Heart left ventricle (tissue), 16 donors: ENCODE measurements around the gene CACNA1G. TPM values are rescaled to one million over a fixed set of nuclear protein-coding genes. Genes with fewer than 3 reads are reported as not detected.

Experiments
- ATAC-seq, 4 donors: fragments of 200-7000 bp; cut with Tn5 transposase; one replicate each; pipeline ENCODE4 v1.9.1; 2020 to 2022; ENCODE audit warnings: moderate library complexity in 4 of 4, mild to moderate bottlenecking in 3 of 4, moderate number of reproducible peaks in 1 of 4
- DNase-seq, 5 donors: peaks; one replicate each; pipeline ENCODE4 v3.0.0-alpha.2; 2020
- H3K27ac ChIP-seq, 12 donors: fragments of 200-600 bp; sonication (generic) in 4 of 12; one replicate each; pipeline versions ENCODE4 v1.5.0 to v1.8.0; 2016 to 2022; ENCODE audit warnings: mild to moderate bottlenecking in 2 of 12
- H3K27me3 ChIP-seq, 9 donors: fragments of 200-600 bp; sonication (generic) in 2 of 9; one replicate each; pipeline versions ENCODE4 v1.5.1 to v1.8.0; 2016 to 2022; ENCODE audit warnings: mild to moderate bottlenecking in 3 of 9
- H3K36me3 ChIP-seq, 9 donors: fragments of 200-600 bp; sonication (generic) in 2 of 9; one replicate each; pipeline versions ENCODE4 v1.5.0 to v1.8.0; 2018 to 2022; ENCODE audit warnings: mild to moderate bottlenecking in 2 of 9
- H3K4me1 ChIP-seq, 12 donors: fragments of 200-600 bp; sonication (generic) in 4 of 12; one replicate each; pipeline versions ENCODE4 v1.5.0 to v1.8.0; 2016 to 2022; ENCODE audit warnings: mild to moderate bottlenecking in 3 of 12
- H3K4me3 ChIP-seq, 12 donors: fragments of 200-600 bp; sonication (generic) in 4 of 12; one replicate each; pipeline versions ENCODE4 v1.5.0 to v1.8.0; 2017 to 2022; ENCODE audit warnings: mild to moderate bottlenecking in 9 of 12, moderate library complexity in 4 of 12
- H3K9me3 ChIP-seq, 12 donors: fragments of 200-600 bp; sonication (generic) in 4 of 12; one replicate each; pipeline versions ENCODE4 v1.5.0 to v1.8.0; 2016 to 2022; ENCODE audit warnings: mild to moderate bottlenecking in 1 of 12
- CTCF ChIP-seq, 12 donors: fragments of 200-600 bp; sonication (generic) in 4 of 12; IDR thresholded peaks; one replicate each; pipeline versions ENCODE4 v1.5.0 to v1.8.0; 2018 to 2022; ENCODE audit warnings: antibody characterized with exemption in 12 of 12, mild to moderate bottlenecking in 5 of 12
- POLR2A ChIP-seq, 2 donors: fragments of 450-650 bp; IDR thresholded peaks; one replicate each; pipeline ENCODE4 v1.6.1; 2017; ENCODE audit warnings: antibody characterized with exemption in 2 of 2, mild to moderate bottlenecking in 2 of 2, moderate library complexity in 2 of 2
- WGBS, 4 donors: extraction: QIAGEN DNeasy Blood & Tissue Kit in 2 of 4; methylation state at CpG; one replicate each; pipeline versions ENCODE4 v1.1.5 to v1.1.7; 2013 to 2018; 5-methylcytosine and 5-hydroxymethylcytosine counted together
- intact Hi-C, 10 donors: fragments of 100-400 bp; cut with DNase I; formaldehyde crosslinking; loops; one replicate each; pipeline versions ENCODE4 v1.11.1 to v1.14.2; 2022
- polyA plus RNA-seq, 2 donors: library from polyadenylated mRNA; stranded (reverse); fragments of 200-250 nt; gene quantifications; one replicate each; pipeline ENCODE4 v1.2.3, GENCODE V29; 2013
- total RNA-seq, 9 donors: library from RNA; depleted of rRNA in 2 of 9; stranded (reverse); fragments of >200 nt in 2 of 9; fragmentation: NEBNext Ultra II Directional in 3 of 9; extraction: Animal tissue kit (Norgen Biotek cat#: 25700) in 3 of 9; gene quantifications; one replicate each; pipeline versions ENCODE4 v1.1.0 to v1.2.4, GENCODE V29; 2016 to 2023
- donor health status: ischemic (EF 13 %, LVEDD 7.1; RV severe dilation, severe dysfunction).
- donor health status: healthy with polysubstance abuse.
- donor health status: DM: no; HTN: yes; CAD: no.
- donor health status: DM: no; HTN: no; CAD: no.
- donor health status: ischemic (EF 25% LVEDD 6.9; RV normal size, moderate dysfunction).
- donor health status: ischemic (EF 25% LVEDD 5.7; RV mildly dilated, moderate dysfunction).
- donor health status: healthy.
- donor health status: DM: yes; HTN: yes; CAD: no.
- donor health status: ischemic (EF 35%, LVEDD 5.7; RV mildly dilated, moderate dysfunction).
- donor health status: nonischemic (EF 11% LVEDD 7.7; RV severe dilation, severe dysfunction).
- donor health status: DM: yes; HTN: yes; CAD: no.
- donor health status: PGD.
- donor health status: ischemic (EF 29% LVEDD 5.4; RV normal size, mild dysfunction).
- donor health status: nonischemic (EF 23%, LVEDD 6.1; RV moderate dilation, normal function).

The CACNA1G gene
- total and polyA plus RNA-seq, 11 donors, result 0.02 to 0.48 (median 0.13) TPM; not detected in 1

- intact Hi-C loops, result loop anchor here in 8 of 10 donors (2.0 to 5.0 kb wide), 4 partner anchors 45 to 51 kb away; no protein-coding TSS in a partner anchor
- Histone ChIP-seq H3K4me3 (no peak overlapping the region), H3K9me3 (no peaks in the 10 kb centered on the region), H3K27me3 (peaks cover 6 to 64% (median 31%) of the 10 kb centered on the region in 9 donors), H3K27ac (no peak overlapping the region), H3K4me1 (peaks cover 0 to 23% (median 8%) of the 10 kb centered on the region in 12 donors), H3K36me3 (no peaks in the 10 kb centered on the region)
- ATAC-seq, result no peak
- TF ChIP-seq CTCF (IDR thresholded peaks at IDR 0.05) (no peak), POLR2A (IDR thresholded peaks at IDR 0.05) (no peak)
- DNase-seq, result peak in 1 of 5 donors; percentile 20
- WGBS, 4 donors, result 78 to 88% (median 82%) methylated on average over 9 of the region's 9 CpGs
Measured at GRCh38 chr17:50631908-50632571, 71.5 kb downstream of the CACNA1G start.

- no peak for ATAC-seq
- no peak for DNase-seq
- H3K9me3 ChIP-seq, result no peaks in the 10 kb centered on the region
- peaks cover 6 to 61% (median 31%) of the 10 kb centered on the region in 9 donors for H3K27me3 ChIP-seq
- H3K4me1 ChIP-seq, result peaks cover 0 to 26% (median 8%) of the 10 kb centered on the region in 12 donors
- no peak overlapping the region for H3K27ac ChIP-seq
- intact Hi-C loops, result loop anchor here in 4 of 10 donors (5.0 kb wide), 2 partner anchors 45 to 50 kb away; no protein-coding TSS in a partner anchor
- 89 to 95% (median 93%) methylated on average over 3 to 5 of the region's 5 CpGs for WGBS, 4 donors
- TF ChIP-seq CTCF (IDR thresholded peaks at IDR 0.05) (no peak), POLR2A (IDR thresholded peaks at IDR 0.05) (no peak)
- H3K36me3 ChIP-seq, result no peaks in the 10 kb centered on the region
- H3K4me3 ChIP-seq, result no peak overlapping the region
Measured at GRCh38 chr17:50632637-50633036, 72.1 kb downstream of the CACNA1G start.

- no peak for DNase-seq
- intact Hi-C loops, result loop anchor here in 5 of 10 donors (2.0 to 5.0 kb wide), 3 partner anchors 43 to 49 kb away; no protein-coding TSS in a partner anchor
- TF ChIP-seq POLR2A (IDR thresholded peaks at IDR 0.05) (no peak), CTCF (IDR thresholded peaks at IDR 0.05) (no peak)
- H3K36me3 ChIP-seq, result no peaks in the 10 kb centered on the region
- no peak overlapping the region for H3K4me3 ChIP-seq
- WGBS, 4 donors, result 90 to 95% (median 94%) methylated on average over 9 of the region's 9 CpGs
- H3K9me3 ChIP-seq, result no peaks in the 10 kb centered on the region
- no peak for ATAC-seq
- H3K27me3 ChIP-seq, result peaks cover 6 to 52% (median 31%) of the 10 kb centered on the region in 9 donors
- H3K27ac ChIP-seq, result no peak overlapping the region
- H3K4me1 ChIP-seq, result peaks cover 2 to 36% (median 10%) of the 10 kb centered on the region in 12 donors
Measured at GRCh38 chr17:50633683-50634082, 73.2 kb downstream of the CACNA1G start.

- TF ChIP-seq POLR2A (IDR thresholded peaks at IDR 0.05) (no peak), CTCF (IDR thresholded peaks at IDR 0.05) (no peak)
- 13 to 43% (median 23%) methylated on average over 20 to 48 of the region's 48 CpGs for WGBS, 4 donors
- H3K27ac ChIP-seq, result peak within 1 kb of the TSS in 1 of 12 donors; percentile 74
- H3K9me3 ChIP-seq, result no peaks in the 10 kb centered on the region
- peak within 1 kb of the TSS; percentile 4 to 65 (median 43) for H3K4me3 ChIP-seq
- H3K4me1 ChIP-seq, result peaks cover 5 to 43% (median 16%) of the 10 kb centered on the region in 12 donors
- peaks cover 6 to 46% (median 30%) of the 10 kb centered on the region in 9 donors for H3K27me3 ChIP-seq
- DNase-seq (no peak), ATAC-seq (peak in 2 of 4 donors; percentile 35 to 61)
- no peaks in the 10 kb centered on the region for H3K36me3 ChIP-seq
- intact Hi-C loops, result loop anchor here in 5 of 10 donors (2.0 to 5.0 kb wide), 3 partner anchors 42 to 48 kb away; no protein-coding TSS in a partner anchor
Measured at GRCh38 chr17:50634224-50634914, 73.9 kb downstream of the CACNA1G start, which contains the start of gene ABCC3. TSS of gene ABCC3 (plus strand) at chr17:50634881. CDS start at chr17:50634937, 56 bp downstream.
